ENCODE measurements around the gene SMYD3. TPM values are rescaled to one million over a fixed set of nuclear protein-coding genes. Genes with fewer than 3 reads are reported as not detected.

The SMYD3 gene
- total RNA-seq, 1 experiment from 2014 or later: 29.6 TPM

DNA sequence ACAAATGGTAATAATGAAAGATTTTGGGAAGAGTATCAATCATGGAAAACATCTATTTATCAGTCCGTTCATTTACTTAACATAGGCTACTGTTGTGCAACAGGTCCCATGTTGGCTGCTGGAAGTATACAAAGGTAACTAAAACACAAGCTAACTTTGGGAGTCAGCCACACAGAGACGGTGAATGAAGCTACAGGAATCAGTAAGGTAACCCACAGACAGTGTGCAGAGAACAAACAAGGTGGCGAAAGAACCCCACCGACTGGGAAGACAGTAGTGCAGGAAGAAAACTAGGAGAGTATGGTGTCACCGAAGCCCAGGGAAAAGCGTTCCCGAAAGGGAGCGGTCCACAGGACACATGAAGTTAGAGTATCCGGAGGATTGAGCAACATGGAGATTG is 342.3 kb downstream of the SMYD3 start:
- Histone ChIP-seq H3K9me2 (ENCODE audit: insufficient read depth) (no peaks in the 10 kb centered on the region), H3K27ac (no peak overlapping the region), H3F3A (ENCODE audit: insufficient read depth, low read depth) (no peaks in the 10 kb centered on the region), H3K4me2 (no peak overlapping the region), H3K9me3 (ENCODE audit: insufficient read depth, low read depth) (no peaks in the 10 kb centered on the region), H3K36me3 (ENCODE audit: low read depth) (no peaks in the 10 kb centered on the region), H3K27me3 (ENCODE audit: insufficient read depth, low read depth) (no peaks in the 10 kb centered on the region), H4K20me1 (ENCODE audit: insufficient read depth) (no peaks in the 10 kb centered on the region), H3K79me2 (ENCODE audit: low read depth) (no peaks in the 10 kb centered on the region), H3K4me1 (replicated peaks; ENCODE audit: insufficient read depth) (no peaks in the 10 kb centered on the region), H3K4me3 (no peak overlapping the region), H2AFZ (no peak overlapping the region)
- TF ChIP-seq EZH2 (IDR thresholded peaks at IDR 0.05; ENCODE audit: low read depth): no peak
- TF ChIP-seq, protein P1, sequence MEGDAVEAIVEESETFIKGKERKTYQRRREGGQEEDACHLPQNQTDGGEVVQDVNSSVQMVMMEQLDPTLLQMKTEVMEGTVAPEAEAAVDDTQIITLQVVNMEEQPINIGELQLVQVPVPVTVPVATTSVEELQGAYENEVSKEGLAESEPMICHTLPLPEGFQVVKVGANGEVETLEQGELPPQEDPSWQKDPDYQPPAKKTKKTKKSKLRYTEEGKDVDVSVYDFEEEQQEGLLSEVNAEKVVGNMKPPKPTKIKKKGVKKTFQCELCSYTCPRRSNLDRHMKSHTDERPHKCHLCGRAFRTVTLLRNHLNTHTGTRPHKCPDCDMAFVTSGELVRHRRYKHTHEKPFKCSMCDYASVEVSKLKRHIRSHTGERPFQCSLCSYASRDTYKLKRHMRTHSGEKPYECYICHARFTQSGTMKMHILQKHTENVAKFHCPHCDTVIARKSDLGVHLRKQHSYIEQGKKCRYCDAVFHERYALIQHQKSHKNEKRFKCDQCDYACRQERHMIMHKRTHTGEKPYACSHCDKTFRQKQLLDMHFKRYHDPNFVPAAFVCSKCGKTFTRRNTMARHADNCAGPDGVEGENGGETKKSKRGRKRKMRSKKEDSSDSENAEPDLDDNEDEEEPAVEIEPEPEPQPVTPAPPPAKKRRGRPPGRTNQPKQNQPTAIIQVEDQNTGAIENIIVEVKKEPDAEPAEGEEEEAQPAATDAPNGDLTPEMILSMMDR (conservative IDR thresholded peaks at IDR 0.05): no peak
- no TSS peak for BruUV-seq (replicated peaks)
- ChIA-PET POLR2A (ENCODE audit: unreplicated experiment) (no interaction called here), CTCF (no interaction called here)
- intact Hi-C loops (cut with micrococcal nuclease; ENCODE audit: unreplicated experiment): no loop called here
- no peak for DNase-seq

DNA sequence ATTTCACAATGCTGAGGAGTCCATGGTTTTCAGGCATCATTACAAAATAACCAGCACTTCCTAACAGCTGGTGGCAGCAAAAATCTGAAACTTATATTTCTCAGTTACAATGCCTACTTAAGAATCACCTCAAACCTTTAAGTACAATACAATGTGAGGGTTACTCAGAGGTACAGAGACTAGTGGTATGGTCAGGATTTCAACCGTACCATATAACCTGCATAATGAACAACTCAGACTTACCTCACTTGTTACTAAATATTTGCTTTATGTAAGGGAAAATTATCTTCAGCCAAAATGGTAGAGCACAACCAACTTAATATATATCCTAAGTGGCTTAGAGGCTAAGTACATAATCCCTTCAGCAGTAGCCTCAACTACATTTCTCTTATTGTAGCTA is 344.5 kb downstream of the SMYD3 start:
- TF ChIP-seq, protein P1 (conservative IDR thresholded peaks at IDR 0.05): no peak
- no peak for TF ChIP-seq EZH2 (IDR thresholded peaks at IDR 0.05; ENCODE audit: low read depth)

DNA sequence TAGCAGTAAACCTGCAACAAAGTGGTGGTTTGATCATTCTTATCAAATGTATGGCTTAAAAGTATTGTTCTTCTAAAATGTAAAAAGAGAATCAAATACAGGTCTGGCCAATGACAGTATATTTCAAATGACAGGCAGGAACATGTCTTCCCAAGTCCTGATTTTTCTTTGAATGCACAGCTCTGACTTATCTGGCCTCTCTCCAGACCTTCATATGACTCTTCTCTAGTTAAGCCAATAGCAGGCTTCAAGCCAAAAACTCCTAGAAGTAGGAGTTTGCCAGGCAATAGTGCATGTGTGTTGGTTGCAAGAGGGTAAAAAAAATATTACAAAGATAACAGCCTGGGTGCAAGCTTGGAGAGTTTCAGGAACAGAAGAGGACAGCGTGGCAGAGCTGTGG is 345.5 kb downstream of the SMYD3 start:
- POLR2A ChIA-PET (ENCODE audit: unreplicated experiment): no interaction called here
- Histone ChIP-seq H3K79me2 (ENCODE audit: low read depth) (no peaks in the 10 kb centered on the region), H3K27me3 (ENCODE audit: insufficient read depth, low read depth) (no peaks in the 10 kb centered on the region), H3K27ac (no peak overlapping the region), H4K20me1 (ENCODE audit: insufficient read depth) (no peaks in the 10 kb centered on the region), H3K9me2 (ENCODE audit: insufficient read depth) (no peaks in the 10 kb centered on the region), H3K4me1 (replicated peaks; ENCODE audit: insufficient read depth) (no peaks in the 10 kb centered on the region), H3K9me3 (ENCODE audit: insufficient read depth, low read depth) (no peaks in the 10 kb centered on the region), H2AFZ (no peak overlapping the region), H3K4me3 (no peak overlapping the region), H3K4me2 (no peak overlapping the region), H3F3A (ENCODE audit: insufficient read depth, low read depth) (no peaks in the 10 kb centered on the region), H3K36me3 (ENCODE audit: low read depth) (no peaks in the 10 kb centered on the region)
- CTCF ChIA-PET: no interaction called here
- DNase-seq: no peak
- no TSS peak for BruUV-seq (replicated peaks)
- intact Hi-C loops (cut with micrococcal nuclease; ENCODE audit: unreplicated experiment): no loop called here
- TF ChIP-seq, protein P1 (conservative IDR thresholded peaks at IDR 0.05): no peak
- TF ChIP-seq EZH2 (IDR thresholded peaks at IDR 0.05; ENCODE audit: low read depth): no peak

More for the DNA sequence above, 344.5 kb downstream of the SMYD3 start:
- Histone ChIP-seq H3K27me3 (ENCODE audit: insufficient read depth, low read depth) (no peaks in the 10 kb centered on the region), H3K9me3 (ENCODE audit: insufficient read depth, low read depth) (no peaks in the 10 kb centered on the region), H3K36me3 (ENCODE audit: low read depth) (no peaks in the 10 kb centered on the region), H3K79me2 (ENCODE audit: low read depth) (no peaks in the 10 kb centered on the region), H2AFZ (no peak overlapping the region), H4K20me1 (ENCODE audit: insufficient read depth) (no peaks in the 10 kb centered on the region), H3K27ac (no peak overlapping the region), H3K4me2 (no peak overlapping the region), H3F3A (ENCODE audit: insufficient read depth, low read depth) (no peaks in the 10 kb centered on the region), H3K4me1 (replicated peaks; ENCODE audit: insufficient read depth) (no peaks in the 10 kb centered on the region), H3K9me2 (ENCODE audit: insufficient read depth) (no peaks in the 10 kb centered on the region), H3K4me3 (no peak overlapping the region)
- DNase-seq: no peak
- ChIA-PET POLR2A (ENCODE audit: unreplicated experiment) (no interaction called here), CTCF (no interaction called here)
- no TSS peak for BruUV-seq (replicated peaks)
- intact Hi-C loops (cut with micrococcal nuclease; ENCODE audit: unreplicated experiment): no loop called here
